HG02610 (cell line): ENCODE data around the gene GALNT18.

Experiments
- ATAC-seq: cut with Tn5 transposase; IDR thresholded peaks from one replicate; pipeline ENCODE4 v1.9.1; 2021; ENCODE audit warnings: mild to moderate bottlenecking, moderate library complexity; ENCODE audit not compliant: unreplicated experiment

GALNT18 gene

DNA sequence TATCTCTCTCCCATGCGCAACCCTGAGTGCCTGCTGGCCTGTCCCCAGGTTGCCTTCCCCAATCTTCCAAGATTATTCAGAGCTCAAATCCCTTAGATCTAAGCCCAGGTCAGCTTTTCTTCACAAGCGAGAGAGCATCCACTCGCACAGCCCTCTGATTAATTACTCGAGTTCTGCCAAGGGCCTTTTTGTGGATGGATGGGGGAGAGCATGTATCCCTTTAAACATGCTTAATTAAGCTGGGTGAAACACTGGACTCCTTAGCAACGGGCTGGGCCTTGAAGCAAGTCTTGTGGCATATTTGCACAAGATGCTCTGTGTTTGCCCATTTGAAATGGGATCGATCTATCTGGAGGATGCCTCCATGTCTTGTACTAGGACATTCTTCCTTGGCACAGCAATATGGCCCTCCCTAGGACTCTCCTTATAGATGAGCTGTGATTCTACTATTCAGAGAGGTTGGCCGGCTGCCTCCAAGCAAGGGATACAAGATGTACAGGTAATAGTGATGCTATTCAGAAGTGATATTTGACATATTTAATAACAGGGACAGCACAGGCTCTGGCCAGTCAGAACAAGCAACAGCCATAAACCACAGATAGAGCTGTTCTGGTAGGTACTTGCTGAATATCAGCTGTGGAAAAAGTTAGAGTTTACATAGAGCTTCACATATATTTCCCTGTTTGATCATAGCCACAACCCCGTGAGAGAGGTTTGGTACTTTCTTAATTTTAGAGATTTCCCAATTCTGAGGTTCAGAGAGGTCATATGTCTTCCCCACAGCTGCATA lies 394.3 kb downstream of the GALNT18 start:
- no peak for ATAC-seq
